Mesendoderm (in vitro differentiated cells): ENCODE measurements around the gene MGME1.

Experiments used
- DNase-seq: peaks from one replicate; pipeline ENCODE4 v3.0.0; 2013
- H2AK5ac ChIP-seq: 2 replicates; pipeline ENCODE4 v1.6.1; 2013; ENCODE audit warnings: low read length, inconsistent platforms
- H2BK120ac ChIP-seq: 2 replicates; pipeline ENCODE4 v1.6.1; 2013; ENCODE audit warnings: low read depth, mild to moderate bottlenecking, low read length, moderate library complexity, mixed read lengths
- H2BK15ac ChIP-seq: replicated peaks from 2 replicates; pipeline ENCODE4 v1.6.1; 2013; ENCODE audit warnings: low read depth, mild to moderate bottlenecking, moderate library complexity
- H2BK5ac ChIP-seq: 2 replicates; pipeline ENCODE4 v1.6.1; 2013; ENCODE audit warnings: low read length, inconsistent platforms
- H3K18ac ChIP-seq: 2 replicates; pipeline ENCODE4 v1.6.1; 2013; ENCODE audit warnings: mild to moderate bottlenecking, low read length, mixed read lengths
- H3K23ac ChIP-seq: one replicate; pipeline ENCODE4 v1.6.1; 2013; ENCODE audit warnings: low read length
- H3K27ac ChIP-seq: 2 replicates; pipeline ENCODE4 v1.5.1; 2013; ENCODE audit warnings: low read depth, mild to moderate bottlenecking, inconsistent platforms, low read length, moderate library complexity
- H3K27me3 ChIP-seq: 2 replicates; pipeline ENCODE4 v1.6.1; 2013; ENCODE audit warnings: low read length, control low read depth, mild to moderate bottlenecking, inconsistent platforms; ENCODE audit not compliant: insufficient read depth, poor library complexity
- H3K36me3 ChIP-seq: 2 replicates; pipeline ENCODE4 v1.6.1; 2013; ENCODE audit warnings: low read length, inconsistent platforms; ENCODE audit not compliant: control insufficient read depth, insufficient read depth
- H3K4ac ChIP-seq: one replicate; pipeline ENCODE4 v1.6.1; 2013; ENCODE audit warnings: low read depth, mild to moderate bottlenecking, low read length, moderate library complexity
- H3K4me1 ChIP-seq: 2 replicates; pipeline ENCODE4 v1.6.1; 2013; ENCODE audit warnings: low read depth, low read length, inconsistent platforms; ENCODE audit not compliant: control insufficient read depth
- H3K4me2 ChIP-seq: 2 replicates; pipeline ENCODE4 v1.6.1; 2013; ENCODE audit warnings: low read length
- H3K4me3 ChIP-seq: 2 replicates; pipeline ENCODE4 v1.5.1; 2013; ENCODE audit warnings: mild to moderate bottlenecking, low read length
- H3K56ac ChIP-seq: one replicate; pipeline ENCODE4 v1.6.1; 2013; ENCODE audit warnings: low read length
- H3K79me1 ChIP-seq: 2 replicates; pipeline ENCODE4 v1.6.1; 2013; ENCODE audit warnings: low read length, inconsistent platforms
- H3K79me2 ChIP-seq: 2 replicates; pipeline ENCODE4 v1.6.1; 2013; ENCODE audit warnings: mild to moderate bottlenecking, low read length; ENCODE audit not compliant: control insufficient read depth, insufficient read depth
- H3K9ac ChIP-seq: 2 replicates; pipeline ENCODE4 v1.6.1; 2013; ENCODE audit warnings: low read length, inconsistent platforms
- H4K5ac ChIP-seq: one replicate; pipeline ENCODE4 v1.6.1; 2013; ENCODE audit warnings: low read length
- H4K8ac ChIP-seq: one replicate; pipeline ENCODE4 v1.6.1; 2013; ENCODE audit warnings: low read depth, mild to moderate bottlenecking, control low read depth, low read length, moderate library complexity
- WGBS: extraction: QIAGEN DNeasy Blood & Tissue Kit; methylation state at CpG from one replicate; pipeline ENCODE4 v1.1.7; 2013; ENCODE audit warnings: low lambda C conversion rate, missing lambda C conversion rate; ENCODE audit not compliant: insufficient coverage; ENCODE audit errors: extremely low coverage; 5-methylcytosine and 5-hydroxymethylcytosine counted together
- small RNA-seq: library from polyadenylated mRNA; stranded (forward); fragments of <200 nt; extraction: miRNeasy Mini kit (QIAGEN cat#:217004); gene quantifications from one replicate; pipeline ENCODE3, GENCODE V24; 2013; ENCODE audit not compliant: insufficient read depth

Gene MGME1

GRCh38 chr20:18034039-18034438, 65.2 kb downstream of the MGME1 start:
- Histone ChIP-seq H3K79me1 (no peaks in the 10 kb centered on the region), H3K4me2 (no peak overlapping the region), H2BK120ac (no peak overlapping the region), H3K27ac (no peak overlapping the region), H3K18ac (no peak overlapping the region), H3K4ac (no peak overlapping the region), H2BK15ac (no peak overlapping the region), H3K79me2 (no peaks in the 10 kb centered on the region), H3K4me1 (peaks cover 10% of the 10 kb centered on the region), H3K4me3 (no peak overlapping the region), H3K9ac (no peak overlapping the region), H2AK5ac (no peak overlapping the region), H3K56ac (peak overlapping the region; percentile 65), H3K27me3 (no peaks in the 10 kb centered on the region), H4K5ac (no peak overlapping the region), H2BK5ac (peak overlapping the region; percentile 62), H4K8ac (no peak overlapping the region), H3K36me3 (no peaks in the 10 kb centered on the region), H3K23ac (peak overlapping the region; percentile 16)
- no CpG with 5 or more reads among the region's 5 CpGs for WGBS
- DNase-seq: no peak

GRCh38 chr20:18039063-18039462, 70.2 kb downstream of the MGME1 start:
- Histone ChIP-seq H3K79me2 (no peaks in the 10 kb centered on the region), H2BK120ac (no peak overlapping the region), H3K4me1 (peaks cover 2% of the 10 kb centered on the region), H3K36me3 (no peaks in the 10 kb centered on the region), H3K4ac (no peak overlapping the region), H3K27me3 (no peaks in the 10 kb centered on the region), H4K8ac (no peak overlapping the region), H2BK15ac (no peak overlapping the region), H3K56ac (no peak overlapping the region), H3K27ac (no peak overlapping the region), H2AK5ac (no peak overlapping the region), H2BK5ac (no peak overlapping the region), H3K9ac (no peak overlapping the region), H3K23ac (no peak overlapping the region), H3K4me2 (no peak overlapping the region), H4K5ac (no peak overlapping the region), H3K18ac (no peak overlapping the region), H3K79me1 (no peaks in the 10 kb centered on the region), H3K4me3 (no peak overlapping the region)
- DNase-seq: no peak
- WGBS: no CpG with 5 or more reads among the region's 5 CpGs

Small RNAs within 50 kb of the gene (small RNA-seq; reads per million reads assigned to genes)
- gene SNORD17: 495 reads per million, percentile 98 among the genes with 10 or more reads in this experiment
